Measurements from ENCODE around the gene ARAP1. TPM values are rescaled to one million over a fixed set of nuclear protein-coding genes. Genes with fewer than 3 reads are reported as not detected.

Gene ARAP1
- total RNA-seq, 2 donors from 2014 or later: 102 to 121 TPM

DNA sequence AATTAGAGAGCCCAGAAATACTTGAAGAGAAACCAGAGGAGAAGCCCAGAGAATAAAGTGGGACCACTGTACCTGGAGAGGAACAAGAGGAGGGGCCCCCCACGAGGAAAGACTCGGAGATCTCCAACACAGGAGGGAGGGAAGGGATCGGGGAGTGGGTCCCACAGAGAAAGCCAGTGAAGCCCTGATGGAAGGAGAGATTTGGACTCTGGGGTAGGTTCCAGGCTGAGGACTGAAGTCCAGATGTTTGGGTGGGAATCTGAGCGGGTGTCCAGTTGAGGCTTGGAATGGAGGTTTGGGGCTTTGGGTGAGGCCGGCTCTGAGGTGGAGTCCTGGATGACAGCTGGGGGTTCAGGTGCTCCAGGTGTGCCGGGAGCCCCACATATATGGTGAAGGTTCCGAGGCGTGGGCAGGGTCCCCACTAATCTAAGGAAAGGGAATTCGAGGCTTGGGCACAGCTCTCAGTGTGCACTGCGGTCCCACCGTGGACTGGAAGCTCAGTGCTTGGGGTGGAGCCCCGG lies 110.6 kb downstream of the ARAP1 start:
- H3K27ac Mint-ChIP-seq: no peak overlapping the region

DNA sequence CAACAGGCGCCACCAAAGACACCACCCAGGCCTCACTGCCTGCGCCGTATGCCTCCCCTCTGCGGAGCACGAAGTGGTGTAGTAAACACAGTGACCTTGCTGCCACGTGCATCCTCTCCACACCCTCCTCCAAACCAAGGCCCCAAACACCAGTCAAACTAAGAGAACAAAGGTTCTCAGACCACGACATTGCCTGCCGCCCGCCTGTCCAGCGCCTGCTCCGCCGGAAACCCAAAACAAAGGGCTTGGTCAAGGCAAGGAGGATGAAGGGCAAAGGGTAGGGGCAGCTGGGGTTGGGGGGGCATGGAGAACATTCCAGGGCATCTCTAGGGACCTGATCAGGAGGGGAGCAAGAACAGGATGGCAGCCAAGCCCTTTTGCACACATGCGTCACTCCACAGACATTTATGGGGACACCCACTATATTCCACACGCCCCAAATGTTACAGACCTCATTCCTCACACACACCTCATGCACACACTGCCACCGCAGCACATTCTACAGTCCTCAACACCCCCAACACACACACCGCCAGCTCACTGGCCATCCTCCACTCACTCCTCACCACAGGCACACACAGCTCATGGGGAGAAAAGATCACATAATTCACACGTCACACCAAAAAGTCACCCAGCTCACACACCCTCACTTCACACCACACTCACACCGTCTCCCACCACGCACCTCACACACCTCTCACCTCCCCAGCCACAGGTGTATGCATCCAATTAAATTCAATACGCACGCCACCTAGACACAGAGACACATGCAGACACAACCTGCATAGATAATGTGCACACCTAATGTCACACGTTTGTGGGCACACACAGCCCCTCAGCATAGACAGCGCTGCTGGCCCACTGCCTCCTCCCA lies 112.5 kb downstream of the ARAP1 start:
- no peak overlapping the region for H3K27ac Mint-ChIP-seq
- no peaks in the 10 kb centered on the region for H3K9me3 Mint-ChIP-seq
- DNase-seq (ENCODE audit: low spot score in 2 of 2): no peak
- H3K36me3 Mint-ChIP-seq: no peaks in the 10 kb centered on the region
- no peak for ATAC-seq

More for the DNA sequence above, 110.6 kb downstream of the ARAP1 start:
- Mint-ChIP-seq H3K9me3 (no peaks in the 10 kb centered on the region), H3K36me3 (no peaks in the 10 kb centered on the region)
- ATAC-seq (no peak), DNase-seq (ENCODE audit: low spot score in 2 of 2) (no peak)

DNA sequence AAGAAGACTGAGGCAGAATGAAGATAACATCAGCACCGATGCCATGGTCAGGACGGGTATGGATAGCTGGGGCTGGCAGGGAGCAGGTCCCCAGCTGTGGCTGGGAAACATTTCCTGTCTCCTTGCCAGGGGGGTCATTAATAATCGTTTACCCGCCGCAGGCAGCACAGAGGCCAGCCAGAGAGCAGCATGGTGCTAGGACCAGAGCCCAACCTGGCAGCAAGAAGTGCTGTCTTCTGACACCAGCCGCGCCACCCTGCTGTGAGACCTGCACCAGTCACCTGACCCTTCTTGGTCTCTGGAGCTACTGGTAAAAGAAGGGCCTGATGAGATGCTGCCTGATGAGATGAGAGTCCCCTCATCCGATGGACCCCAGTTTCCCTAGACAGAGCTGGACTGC lies 114.3 kb downstream of the ARAP1 start:
- no peak for ATAC-seq
- Mint-ChIP-seq H3K9me3 (no peaks in the 10 kb centered on the region), H3K27ac (no peak overlapping the region), H3K36me3 (no peaks in the 10 kb centered on the region)
- no peak for DNase-seq (ENCODE audit: low spot score in 2 of 2)

DNA sequence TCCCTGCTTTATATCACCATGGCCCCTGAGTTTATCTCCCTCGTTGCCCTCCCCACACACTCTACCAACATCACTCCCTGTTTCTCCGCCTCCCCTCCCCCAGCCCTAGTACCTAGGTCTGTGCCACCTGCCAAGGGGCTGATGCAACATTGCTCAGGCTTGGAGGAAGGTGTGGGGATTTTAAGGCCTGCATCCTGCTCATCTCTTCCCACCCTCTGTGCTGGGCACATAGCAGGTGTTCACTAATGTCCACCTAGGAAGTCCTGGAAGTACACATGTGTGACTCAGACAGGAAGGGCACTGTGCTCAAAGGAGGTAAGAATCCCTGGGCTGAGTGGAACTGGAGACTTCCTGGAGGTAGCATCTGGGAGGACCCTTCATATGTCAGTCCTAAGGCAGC lies 115.0 kb downstream of the ARAP1 start:
- no peaks in the 10 kb centered on the region for H3K9me3 Mint-ChIP-seq
- DNase-seq (ENCODE audit: low spot score in 2 of 2) (no peak), ATAC-seq (no peak)
- H3K36me3 Mint-ChIP-seq: no peaks in the 10 kb centered on the region
- H3K27ac Mint-ChIP-seq: peak overlapping the region in 1 of 2 donors; percentile 26

DNA sequence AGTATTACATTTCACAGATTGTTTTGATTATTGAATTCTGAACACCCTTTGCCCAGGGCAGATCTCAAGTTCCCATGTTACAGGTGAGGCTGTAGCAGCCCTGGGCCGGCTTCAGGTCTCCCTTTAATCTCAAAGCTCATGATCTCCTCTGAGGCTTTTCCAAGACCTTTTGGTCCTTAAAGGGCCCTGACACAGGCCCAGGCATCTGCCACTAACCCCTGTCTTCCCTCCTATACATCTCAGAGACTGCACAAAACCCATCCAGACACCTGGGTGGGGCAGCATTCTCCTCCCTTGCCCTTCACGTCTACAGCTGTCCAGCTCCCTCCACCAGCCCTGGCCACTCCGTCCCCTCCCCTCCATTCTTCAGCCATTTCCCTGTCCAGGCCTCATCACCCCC lies 115.8 kb downstream of the ARAP1 start:
- no peaks in the 10 kb centered on the region for H3K9me3 Mint-ChIP-seq
- no peaks in the 10 kb centered on the region for H3K36me3 Mint-ChIP-seq
- no peak for ATAC-seq
- no peak for DNase-seq (ENCODE audit: low spot score in 2 of 2)
- peak overlapping the region in 1 of 2 donors; percentile 26 for H3K27ac Mint-ChIP-seq

DNA sequence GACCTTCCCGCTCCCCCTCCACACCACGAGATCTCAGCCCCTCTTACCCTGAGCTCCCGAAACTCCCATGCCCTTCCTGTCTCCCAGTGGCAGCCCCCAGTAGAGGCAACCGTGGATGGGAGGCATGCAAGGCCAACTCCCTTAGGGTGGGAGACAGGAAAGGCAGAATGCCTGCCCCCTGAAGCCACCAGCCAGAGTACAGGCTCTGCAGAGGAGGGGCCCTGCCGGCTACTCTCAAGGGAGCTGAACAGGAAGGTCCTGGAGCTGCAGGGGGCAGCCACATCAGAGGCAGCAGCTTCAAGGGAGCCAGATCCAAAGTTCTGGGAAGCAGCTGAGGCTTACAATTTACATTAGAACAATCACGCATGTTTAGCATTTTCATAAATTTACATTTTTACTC lies 116.3 kb downstream of the ARAP1 start:
- Mint-ChIP-seq H3K9me3 (no peaks in the 10 kb centered on the region), H3K27ac (no peak overlapping the region), H3K36me3 (no peaks in the 10 kb centered on the region)
- ATAC-seq: no peak
- DNase-seq (ENCODE audit: low spot score in 2 of 2): no peak

DNA sequence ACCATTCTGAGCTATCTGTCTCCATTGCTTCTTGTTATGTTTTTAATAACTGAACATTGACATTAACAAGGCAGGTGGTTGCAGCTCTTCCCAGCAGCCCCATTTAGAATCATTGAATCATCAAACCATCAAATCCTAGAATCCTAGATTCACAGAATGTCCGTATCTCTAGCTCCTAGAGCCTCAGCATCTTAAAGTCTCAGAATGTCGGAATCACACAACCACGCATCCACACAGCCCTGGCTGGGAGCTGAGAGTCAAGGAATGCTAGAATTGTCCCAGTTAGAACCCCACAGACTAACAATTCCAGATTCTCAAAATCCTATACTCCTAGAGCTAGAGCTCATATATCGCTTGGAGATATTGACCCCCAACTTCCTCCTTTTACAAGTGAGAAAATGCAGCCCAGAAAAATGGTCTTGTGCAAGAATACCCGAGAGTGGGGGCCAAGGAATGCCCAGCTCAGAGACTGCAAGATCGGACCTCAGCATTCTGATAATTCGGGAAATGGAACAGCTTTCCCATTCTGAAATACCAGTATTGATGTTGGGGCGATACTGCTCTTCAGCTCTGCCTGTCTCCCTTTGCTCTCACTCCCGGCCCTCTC lies 116.8 kb downstream of the ARAP1 start:
- Mint-ChIP-seq H3K9me3 (no peaks in the 10 kb centered on the region), H3K36me3 (no peaks in the 10 kb centered on the region), H3K27ac (no peak overlapping the region)
- ATAC-seq (no peak), DNase-seq (ENCODE audit: low spot score in 2 of 2) (no peak)

Other genes starting within 250 kb of the ARAP1 start
- under 1 TPM; 0.68 to 0.97 TPM for gene PDE2A, start 78.0 kb downstream of the ARAP1 start, total RNA-seq
- gene STARD10, start 41.6 kb upstream of the ARAP1 start, total RNA-seq: 10 to 100 TPM in 1 of 2 donors, 1 to 10 TPM in 1; 8.0 to 11.9 TPM
- 100 to 1,000 TPM in 1 of 2 donors, 10 to 100 TPM in 1; 64.2 to 189 TPM for gene ATG16L2, start 62.0 kb upstream of the ARAP1 start, total RNA-seq